ENCODE data around the gene MFSD12. TPM values are rescaled to one million over a fixed set of nuclear protein-coding genes. Genes with fewer than 3 reads are reported as not detected.

Gene MFSD12
- total and polyA plus RNA-seq, 7 donors: 2.4 to 53.5 (median 22.1) TPM

DNA sequence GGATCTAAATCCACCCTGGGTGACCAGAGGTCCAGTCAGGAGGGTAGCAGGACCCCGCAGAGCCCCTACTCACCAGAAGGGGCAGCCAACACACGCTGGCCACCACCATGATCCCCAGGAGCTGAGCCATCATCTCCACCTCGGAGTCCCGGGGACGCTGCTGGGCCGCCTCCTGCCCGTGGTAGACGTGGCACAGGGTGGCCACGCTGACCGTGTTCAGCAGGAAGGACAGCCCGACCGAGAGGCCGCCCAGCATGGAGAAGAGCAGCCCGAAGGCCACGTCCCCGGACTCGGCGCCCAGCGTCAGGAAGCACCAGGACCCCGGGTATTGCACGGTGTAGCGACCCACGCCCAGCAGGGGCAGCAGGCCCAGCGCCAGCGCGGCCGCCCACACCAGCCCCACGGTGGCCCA, 42.4 kb upstream of the MFSD12 start:
- H3K4me3 ChIP-seq: no peak overlapping the region
- TF ChIP-seq POLR2A (IDR thresholded peaks at IDR 0.05) (no peak), POLR2AphosphoS5 (IDR thresholded peaks at IDR 0.05) (no peak), EP300 (IDR thresholded peaks at IDR 0.05) (no peak)
- TF ChIP-seq, protein P1, sequence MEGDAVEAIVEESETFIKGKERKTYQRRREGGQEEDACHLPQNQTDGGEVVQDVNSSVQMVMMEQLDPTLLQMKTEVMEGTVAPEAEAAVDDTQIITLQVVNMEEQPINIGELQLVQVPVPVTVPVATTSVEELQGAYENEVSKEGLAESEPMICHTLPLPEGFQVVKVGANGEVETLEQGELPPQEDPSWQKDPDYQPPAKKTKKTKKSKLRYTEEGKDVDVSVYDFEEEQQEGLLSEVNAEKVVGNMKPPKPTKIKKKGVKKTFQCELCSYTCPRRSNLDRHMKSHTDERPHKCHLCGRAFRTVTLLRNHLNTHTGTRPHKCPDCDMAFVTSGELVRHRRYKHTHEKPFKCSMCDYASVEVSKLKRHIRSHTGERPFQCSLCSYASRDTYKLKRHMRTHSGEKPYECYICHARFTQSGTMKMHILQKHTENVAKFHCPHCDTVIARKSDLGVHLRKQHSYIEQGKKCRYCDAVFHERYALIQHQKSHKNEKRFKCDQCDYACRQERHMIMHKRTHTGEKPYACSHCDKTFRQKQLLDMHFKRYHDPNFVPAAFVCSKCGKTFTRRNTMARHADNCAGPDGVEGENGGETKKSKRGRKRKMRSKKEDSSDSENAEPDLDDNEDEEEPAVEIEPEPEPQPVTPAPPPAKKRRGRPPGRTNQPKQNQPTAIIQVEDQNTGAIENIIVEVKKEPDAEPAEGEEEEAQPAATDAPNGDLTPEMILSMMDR (IDR thresholded peaks at IDR 0.05): no peak
- H3K9me3 ChIP-seq: no peaks in the 10 kb centered on the region
- intact Hi-C loops (cut with DNase I): no loop called here
- DNase-seq: no peak
- 92 to 94% methylated on average over 28 of the region's 28 CpGs for WGBS, 2 donors
- H3K27me3 ChIP-seq: no peaks in the 10 kb centered on the region
- no peak overlapping the region for H3K27ac ChIP-seq
- no peaks in the 10 kb centered on the region for H3K36me3 ChIP-seq
- peaks cover 0 to 5% (median 0%) of the 10 kb centered on the region in 4 donors for H3K4me1 ChIP-seq

- Histone ChIP-seq H3K4me3 (no peak overlapping the region), H3K9me3 (no peaks in the 10 kb centered on the region), H3K4me1 (no peaks in the 10 kb centered on the region), H3K27ac (no peak overlapping the region), H3K36me3 (no peaks in the 10 kb centered on the region), H3K27me3 (no peaks in the 10 kb centered on the region)
- WGBS, 2 donors: 76 to 85% methylated on average over 34 of the region's 34 CpGs
- intact Hi-C loops (cut with DNase I): no loop called here
- TF ChIP-seq POLR2A (IDR thresholded peaks at IDR 0.05): no peak
- TF ChIP-seq, protein P1 (IDR thresholded peaks at IDR 0.05): no peak
- no peak for TF ChIP-seq EP300 (IDR thresholded peaks at IDR 0.05)
- no peak for TF ChIP-seq POLR2AphosphoS5 (IDR thresholded peaks at IDR 0.05)
- no peak for DNase-seq
Measured at GRCh38 chr19:3595521-3596061, 38.2 kb upstream of the MFSD12 start.

DNA sequence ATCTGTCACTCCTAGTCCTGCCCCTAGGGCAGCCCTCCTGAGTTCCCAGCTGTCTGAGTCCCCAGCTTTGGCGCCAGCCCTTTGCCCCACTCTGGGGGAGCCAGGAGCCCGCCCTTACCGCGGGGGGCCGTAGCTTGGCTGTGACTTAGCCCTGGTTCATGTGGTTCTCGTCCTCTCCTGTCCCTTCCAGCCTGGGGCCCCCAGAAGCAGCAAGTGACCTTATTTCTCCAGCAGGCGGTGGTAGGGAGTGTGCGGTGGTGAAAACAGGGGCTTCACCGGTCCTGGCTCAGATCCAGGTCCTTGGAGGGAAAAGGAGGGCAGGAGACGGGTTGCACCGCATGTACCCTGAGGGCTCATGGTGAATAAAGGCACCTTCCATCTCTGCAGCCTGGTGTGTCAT, 35.8 kb upstream of the MFSD12 start:
- Histone ChIP-seq H3K4me3 (no peak overlapping the region), H3K9me3 (no peaks in the 10 kb centered on the region), H3K27ac (no peak overlapping the region), H3K36me3 (no peaks in the 10 kb centered on the region), H3K27me3 (no peaks in the 10 kb centered on the region), H3K4me1 (no peaks in the 10 kb centered on the region)
- no peak for DNase-seq
- TF ChIP-seq POLR2A (IDR thresholded peaks at IDR 0.05) (no peak), EP300 (IDR thresholded peaks at IDR 0.05) (no peak), POLR2AphosphoS5 (IDR thresholded peaks at IDR 0.05) (no peak)
- TF ChIP-seq, protein P1 (IDR thresholded peaks at IDR 0.05): no peak
- 37 to 51% methylated on average over 11 of the region's 11 CpGs for WGBS, 2 donors
- intact Hi-C loops (cut with DNase I): no loop called here

GRCh38 chr19:3591876-3592613, 34.7 kb upstream of the MFSD12 start:
- no peaks in the 10 kb centered on the region for H3K27me3 ChIP-seq
- 89 to 91% methylated on average over 9 of the region's 9 CpGs for WGBS, 2 donors
- intact Hi-C loops (cut with DNase I): no loop called here
- peaks cover 0 to 3% (median 3%) of the 10 kb centered on the region in 4 donors for H3K4me1 ChIP-seq
- no peaks in the 10 kb centered on the region for H3K36me3 ChIP-seq
- TF ChIP-seq POLR2A (IDR thresholded peaks at IDR 0.05) (no peak), POLR2AphosphoS5 (IDR thresholded peaks at IDR 0.05) (no peak), EP300 (IDR thresholded peaks at IDR 0.05) (no peak)
- TF ChIP-seq, protein P1 (IDR thresholded peaks at IDR 0.05): no peak
- no peak overlapping the region for H3K27ac ChIP-seq
- H3K9me3 ChIP-seq: no peaks in the 10 kb centered on the region
- no peak overlapping the region for H3K4me3 ChIP-seq
- no peak for DNase-seq
